Activated T-cell treated with anti-CD3 and anti-CD28 coated beads, Interleukin-2, amount 50 U/mL, for 72 hours (primary cell): ENCODE data around the gene THRB. TPM values are rescaled to one million over a fixed set of nuclear protein-coding genes. Genes with fewer than 3 reads are reported as not detected.

Source experiments
- ATAC-seq, 2 donors: fragments of 150-1000 bp; cut with Tn5 transposase; replicated peaks in 1 of 2; 2 replicates each; pipeline ENCODE4 v1.10.0; 2021; ENCODE audit warnings: moderate library complexity in 2 of 2, mild to moderate bottlenecking in 1 of 2
- DNase-seq, 2 donors: peaks; one replicate each; pipeline ENCODE4 v3.0.0; 2021 to 2022; ENCODE audit warnings: mixed read lengths in 1 of 2
- H3K27ac Mint-ChIP-seq: one replicate; pipeline ENCODE4 v1.8.0; 2022; ENCODE audit warnings: mild to moderate bottlenecking, moderate library complexity, mixed read lengths
- H3K27me3 Mint-ChIP-seq: one replicate; pipeline ENCODE4 v1.8.0; 2022; ENCODE audit warnings: low read depth, mixed read lengths
- H3K36me3 Mint-ChIP-seq, 2 donors: one replicate each; pipeline ENCODE4 v1.8.0; 2022; ENCODE audit warnings: mixed read lengths in 2 of 2, mild to moderate bottlenecking in 1 of 2; ENCODE audit not compliant: insufficient read depth in 2 of 2
- H3K4me1 Mint-ChIP-seq: one replicate; pipeline ENCODE4 v1.8.0; 2022; ENCODE audit warnings: low read depth, mixed read lengths
- H3K4me3 Mint-ChIP-seq, 2 donors: one replicate each; pipeline ENCODE4 v1.8.0; 2022; ENCODE audit warnings: mild to moderate bottlenecking in 2 of 2, mixed read lengths in 2 of 2, moderate library complexity in 2 of 2
- H3K9me3 Mint-ChIP-seq, 2 donors: one replicate each; pipeline ENCODE4 v1.8.0; 2022; ENCODE audit warnings: mixed read lengths in 2 of 2
- total RNA-seq, 2 donors: library from RNA; stranded (reverse); gene quantifications; one replicate each; pipeline ENCODE4 v1.2.3, GENCODE V29; 2022

Gene THRB
- total RNA-seq: not detected

GRCh38 chr3:24494618-24495325 lies at the start of gene THRB:
TSS of gene THRB (minus strand) at chr3:24494850.
- H3K27me3 Mint-ChIP-seq: peaks cover 65% of the 10 kb centered on the region
- peaks cover 0 to 1% of the 10 kb centered on the region in 2 donors for H3K36me3 Mint-ChIP-seq
- no peak within 1 kb of the TSS for H3K27ac Mint-ChIP-seq
- ATAC-seq (peak; percentile 34 to 39), DNase-seq (peak in 1 of 2 donors; percentile 17)
- H3K9me3 Mint-ChIP-seq: no peaks in the 10 kb centered on the region
- peaks cover 7% of the 10 kb centered on the region for H3K4me1 Mint-ChIP-seq
- peak within 1 kb of the TSS; percentile 61 to 74 for H3K4me3 Mint-ChIP-seq

GRCh38 chr3:24541935-24542334 lies 47.3 kb upstream of the THRB start:
- no peaks in the 10 kb centered on the region for H3K27me3 Mint-ChIP-seq
- no peak overlapping the region for H3K4me3 Mint-ChIP-seq
- DNase-seq (no peak), ATAC-seq (no peak)
- H3K4me1 Mint-ChIP-seq: no peaks in the 10 kb centered on the region
- H3K27ac Mint-ChIP-seq: no peak overlapping the region
- peaks cover 0 to 2% of the 10 kb centered on the region in 2 donors for H3K9me3 Mint-ChIP-seq
- H3K36me3 Mint-ChIP-seq: no peaks in the 10 kb centered on the region

- no peak for ATAC-seq
- Mint-ChIP-seq H3K4me3 (no peak overlapping the region), H3K27me3 (no peaks in the 10 kb centered on the region), H3K9me3 (peaks cover 0 to 2% of the 10 kb centered on the region in 2 donors), H3K4me1 (no peaks in the 10 kb centered on the region), H3K27ac (no peak overlapping the region), H3K36me3 (no peaks in the 10 kb centered on the region)
- DNase-seq: no peak
Measured at GRCh38 chr3:24540821-24541220, 46.2 kb upstream of the THRB start.

GRCh38 chr3:24539699-24540098 lies 45.0 kb upstream of the THRB start:
- Mint-ChIP-seq H3K27me3 (no peaks in the 10 kb centered on the region), H3K9me3 (peaks cover 0 to under 1% of the 10 kb centered on the region in 2 donors), H3K4me1 (no peaks in the 10 kb centered on the region), H3K36me3 (no peaks in the 10 kb centered on the region), H3K27ac (no peak overlapping the region), H3K4me3 (no peak overlapping the region)
- ATAC-seq (no peak), DNase-seq (no peak)

- Mint-ChIP-seq H3K27ac (no peak overlapping the region), H3K36me3 (no peaks in the 10 kb centered on the region), H3K9me3 (no peaks in the 10 kb centered on the region), H3K4me3 (no peak overlapping the region), H3K27me3 (no peaks in the 10 kb centered on the region), H3K4me1 (no peaks in the 10 kb centered on the region)
- DNase-seq: no peak
- no peak for ATAC-seq
Measured at GRCh38 chr3:24538891-24539290, 44.2 kb upstream of the THRB start.

- H3K27me3 Mint-ChIP-seq: no peaks in the 10 kb centered on the region
- H3K27ac Mint-ChIP-seq: no peak overlapping the region
- H3K36me3 Mint-ChIP-seq: no peaks in the 10 kb centered on the region
- H3K4me3 Mint-ChIP-seq: no peak overlapping the region
- ATAC-seq: no peak
- no peak for DNase-seq
- H3K9me3 Mint-ChIP-seq: peaks cover 0 to 3% of the 10 kb centered on the region in 2 donors
- H3K4me1 Mint-ChIP-seq: no peaks in the 10 kb centered on the region
Measured at GRCh38 chr3:24533561-24534193, 39.0 kb upstream of the THRB start.

- ATAC-seq (no peak), DNase-seq (no peak)
- no peaks in the 10 kb centered on the region for H3K36me3 Mint-ChIP-seq
- H3K4me1 Mint-ChIP-seq: no peaks in the 10 kb centered on the region
- H3K27ac Mint-ChIP-seq: no peak overlapping the region
- H3K9me3 Mint-ChIP-seq: peaks cover 0 to 3% of the 10 kb centered on the region in 2 donors
- H3K4me3 Mint-ChIP-seq: no peak overlapping the region
- H3K27me3 Mint-ChIP-seq: no peaks in the 10 kb centered on the region
Measured at GRCh38 chr3:24530471-24530870, 35.8 kb upstream of the THRB start.

- no peaks in the 10 kb centered on the region for H3K27me3 Mint-ChIP-seq
- H3K27ac Mint-ChIP-seq: no peak overlapping the region
- DNase-seq (no peak), ATAC-seq (no peak)
- no peak overlapping the region for H3K4me3 Mint-ChIP-seq
- H3K9me3 Mint-ChIP-seq: peaks cover 0 to 3% of the 10 kb centered on the region in 2 donors
- no peaks in the 10 kb centered on the region for H3K36me3 Mint-ChIP-seq
- H3K4me1 Mint-ChIP-seq: no peaks in the 10 kb centered on the region
Measured at GRCh38 chr3:24529210-24529609, 34.6 kb upstream of the THRB start.

GRCh38 chr3:24526640-24527212 lies 32.1 kb upstream of the THRB start:
- Mint-ChIP-seq H3K9me3 (peaks cover 0 to 3% of the 10 kb centered on the region in 2 donors), H3K4me1 (no peaks in the 10 kb centered on the region), H3K27ac (no peak overlapping the region), H3K36me3 (no peaks in the 10 kb centered on the region), H3K27me3 (peaks cover 18% of the 10 kb centered on the region), H3K4me3 (no peak overlapping the region)
- DNase-seq: no peak
- no peak for ATAC-seq

- DNase-seq (no peak), ATAC-seq (no peak)
- peaks cover 4% of the 10 kb centered on the region for H3K4me1 Mint-ChIP-seq
- H3K9me3 Mint-ChIP-seq: no peaks in the 10 kb centered on the region
- H3K4me3 Mint-ChIP-seq: no peak overlapping the region
- no peaks in the 10 kb centered on the region for H3K36me3 Mint-ChIP-seq
- H3K27ac Mint-ChIP-seq: no peak overlapping the region
- H3K27me3 Mint-ChIP-seq: peaks cover 24% of the 10 kb centered on the region
Measured at GRCh38 chr3:24525557-24525956, 30.9 kb upstream of the THRB start.

GRCh38 chr3:24525022-24525421 lies 30.4 kb upstream of the THRB start:
- Mint-ChIP-seq H3K36me3 (no peaks in the 10 kb centered on the region), H3K27ac (no peak overlapping the region), H3K9me3 (no peaks in the 10 kb centered on the region), H3K4me1 (peaks cover 4% of the 10 kb centered on the region), H3K4me3 (no peak overlapping the region), H3K27me3 (peaks cover 28% of the 10 kb centered on the region)
- DNase-seq (no peak), ATAC-seq (no peak)

- H3K36me3 Mint-ChIP-seq: no peaks in the 10 kb centered on the region
- no peak overlapping the region for H3K4me3 Mint-ChIP-seq
- peaks cover 4% of the 10 kb centered on the region for H3K4me1 Mint-ChIP-seq
- ATAC-seq (no peak), DNase-seq (no peak)
- H3K27me3 Mint-ChIP-seq: peaks cover 37% of the 10 kb centered on the region
- no peak overlapping the region for H3K27ac Mint-ChIP-seq
- H3K9me3 Mint-ChIP-seq: no peaks in the 10 kb centered on the region
Measured at GRCh38 chr3:24523988-24524727, 29.5 kb upstream of the THRB start.

GRCh38 chr3:24523215-24523614 lies 28.6 kb upstream of the THRB start:
- DNase-seq: no peak
- no peak overlapping the region for H3K4me3 Mint-ChIP-seq
- H3K27me3 Mint-ChIP-seq: peaks cover 47% of the 10 kb centered on the region
- H3K27ac Mint-ChIP-seq: no peak overlapping the region
- peaks cover 4% of the 10 kb centered on the region for H3K4me1 Mint-ChIP-seq
- H3K36me3 Mint-ChIP-seq: no peaks in the 10 kb centered on the region
- no peak for ATAC-seq
- H3K9me3 Mint-ChIP-seq: no peaks in the 10 kb centered on the region
